Limb (tissue), 2 donors: ENCODE data around the gene CELF4.

Experiments
- DNase-seq, 2 donors: peaks; one replicate each; pipeline ENCODE4 v3.0.0-alpha.2; 2016; ENCODE audit errors: extremely low spot score in 2 of 2

The CELF4 gene

GRCh38 chr18:37574113-37574512, 8.5 kb upstream of the CELF4 start:
- DNase-seq: no peak

- no peak for DNase-seq
These were observed 7.1 kb upstream of the CELF4 start for GRCh38 chr18:37572736-37573135.

DNA sequence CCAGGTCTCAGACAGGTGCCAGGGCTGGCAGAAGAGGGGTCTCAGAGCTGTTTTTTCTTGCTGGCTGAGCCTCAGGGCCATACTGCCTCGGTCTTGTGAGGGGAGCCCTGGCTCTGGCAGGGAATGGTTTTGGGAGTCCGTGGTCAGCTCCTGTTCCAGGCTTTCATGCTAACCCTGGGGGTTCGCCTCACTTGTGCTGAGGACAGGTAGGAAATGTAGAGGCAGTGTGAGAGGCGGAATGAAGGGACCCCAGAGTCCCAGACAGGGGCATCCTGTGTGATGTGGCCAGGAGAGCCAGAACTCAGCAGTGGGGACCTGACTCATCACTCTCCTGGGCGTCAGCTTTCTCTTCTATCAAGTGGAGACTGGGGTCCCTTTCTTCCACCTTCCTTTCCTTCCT, 5.7 kb upstream of the CELF4 start:
- no peak for DNase-seq

GRCh38 chr18:37570336-37570930, 4.8 kb upstream of the CELF4 start:
- no peak for DNase-seq

- DNase-seq: no peak
These were observed 3.1 kb upstream of the CELF4 start for GRCh38 chr18:37568671-37569070.

DNA sequence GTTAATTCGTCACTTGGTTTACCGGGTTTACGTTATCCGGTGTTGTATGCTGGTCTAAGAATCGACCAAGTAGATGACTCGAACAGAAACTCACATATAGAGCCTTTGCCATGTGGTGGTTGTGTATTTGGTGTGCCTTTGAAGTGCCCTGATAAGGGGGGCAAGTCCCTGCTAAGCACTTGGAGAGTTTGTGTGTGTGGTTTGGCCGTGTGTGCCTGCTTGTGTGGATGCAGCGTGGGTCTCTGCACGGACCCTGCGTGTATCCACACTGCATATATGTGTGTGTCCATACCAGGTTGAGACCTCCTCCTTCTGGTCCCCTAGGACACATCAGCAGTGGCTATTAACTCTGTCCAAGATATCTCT, 2.4 kb upstream of the CELF4 start:
- DNase-seq: no peak

GRCh38 chr18:37567061-37567993, 1.7 kb upstream of the CELF4 start:
- no peak for DNase-seq

- no peak for DNase-seq
These were observed 972 bp upstream of the CELF4 start for GRCh38 chr18:37566479-37567060.

DNA sequence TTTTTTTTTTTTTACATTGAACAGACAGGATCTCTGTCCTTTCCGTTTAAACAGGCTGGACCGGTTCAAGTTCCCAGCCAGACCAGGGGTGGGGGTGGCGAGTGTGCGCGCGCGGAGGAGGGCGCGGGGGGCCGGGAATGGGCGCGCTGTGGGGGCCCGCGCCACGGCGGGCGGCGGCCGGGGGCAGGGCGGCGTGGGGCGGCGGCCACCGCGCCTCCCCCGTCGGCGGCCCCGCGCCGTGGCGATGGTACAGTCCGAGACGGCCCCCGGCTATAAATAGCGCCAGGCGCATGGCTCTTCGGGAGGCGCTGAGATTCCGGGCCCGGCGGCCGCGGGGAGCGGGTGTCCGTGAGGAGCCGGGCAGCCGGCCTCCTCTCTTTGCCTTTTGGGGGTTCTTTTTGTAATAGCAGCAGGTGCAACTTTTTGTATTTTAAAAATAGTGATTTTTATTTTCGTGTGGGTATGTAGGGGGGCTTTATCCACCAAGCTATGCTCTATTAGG, 430 bp upstream of the CELF4 start:
- DNase-seq: peak in 1 of 2 donors; percentile 88

GRCh38 chr18:37564711-37565100, 892 bp downstream of the CELF4 start:
- peak; percentile 58 to 87 for DNase-seq

DNA sequence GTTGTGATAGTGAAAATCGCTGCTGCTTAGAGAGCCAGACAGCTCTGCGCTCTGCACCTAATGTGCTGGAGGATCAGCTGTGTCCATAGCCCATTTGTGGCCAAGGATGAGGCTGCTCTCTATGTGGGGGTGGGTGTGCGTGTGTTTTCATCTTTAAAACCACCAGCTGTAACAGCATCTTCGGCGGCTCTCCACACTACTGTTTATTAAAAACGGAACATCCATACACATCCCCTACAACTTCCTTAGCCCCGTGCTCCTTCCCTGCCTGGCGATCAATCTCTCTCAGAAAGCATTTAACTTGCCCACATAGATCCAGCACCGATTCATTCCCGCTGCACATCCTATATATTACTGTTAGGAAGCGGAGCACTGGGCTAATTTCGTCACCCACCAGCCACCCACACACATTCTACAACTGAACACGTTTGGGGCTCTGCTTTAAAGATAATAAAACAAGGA, 1.6 kb downstream of the CELF4 start:
- no peak for DNase-seq

- DNase-seq: no peak
These were observed 3.6 kb downstream of the CELF4 start for GRCh38 chr18:37561986-37562385.

DNA sequence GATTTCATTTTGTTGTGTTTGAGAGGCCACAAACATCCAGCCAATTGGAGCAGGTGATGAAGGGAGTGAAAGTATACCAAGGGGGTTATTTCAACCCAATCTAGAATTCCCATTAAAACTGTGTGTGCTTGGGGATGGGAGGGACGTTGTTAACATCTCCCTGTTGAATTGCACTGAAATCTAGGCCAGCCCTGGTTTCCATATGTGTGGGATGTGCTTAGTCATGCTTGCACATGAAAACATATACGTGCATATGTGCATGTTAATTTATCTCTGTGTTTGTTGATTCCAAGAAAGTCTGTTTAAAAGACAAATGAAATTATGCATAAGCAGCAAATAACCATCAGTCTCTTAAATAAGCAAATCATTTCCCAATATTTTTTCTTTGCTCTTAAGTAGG, 5.6 kb downstream of the CELF4 start:
- DNase-seq: no peak

GRCh38 chr18:37559194-37559593, 6.4 kb downstream of the CELF4 start:
- DNase-seq: no peak

DNA sequence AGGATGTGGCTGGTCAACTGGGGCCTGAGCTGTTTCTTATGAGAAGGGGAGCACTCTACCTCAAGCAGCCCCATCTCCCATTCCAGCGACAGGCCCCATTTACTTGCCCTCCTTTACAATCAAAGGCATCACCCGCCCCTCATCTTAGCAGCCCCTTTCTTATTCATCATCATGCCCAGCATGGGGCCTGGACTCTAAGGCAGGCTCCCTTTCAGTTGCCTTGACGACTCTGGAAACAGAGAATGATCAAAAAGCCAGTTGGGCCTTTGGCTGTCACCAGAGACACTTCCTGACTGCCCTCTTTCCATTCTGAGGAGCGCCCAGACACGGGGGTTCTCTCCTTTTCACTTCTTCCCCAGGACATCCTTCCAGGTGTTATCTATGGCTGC, 11.2 kb downstream of the CELF4 start:
- no peak for DNase-seq

DNA sequence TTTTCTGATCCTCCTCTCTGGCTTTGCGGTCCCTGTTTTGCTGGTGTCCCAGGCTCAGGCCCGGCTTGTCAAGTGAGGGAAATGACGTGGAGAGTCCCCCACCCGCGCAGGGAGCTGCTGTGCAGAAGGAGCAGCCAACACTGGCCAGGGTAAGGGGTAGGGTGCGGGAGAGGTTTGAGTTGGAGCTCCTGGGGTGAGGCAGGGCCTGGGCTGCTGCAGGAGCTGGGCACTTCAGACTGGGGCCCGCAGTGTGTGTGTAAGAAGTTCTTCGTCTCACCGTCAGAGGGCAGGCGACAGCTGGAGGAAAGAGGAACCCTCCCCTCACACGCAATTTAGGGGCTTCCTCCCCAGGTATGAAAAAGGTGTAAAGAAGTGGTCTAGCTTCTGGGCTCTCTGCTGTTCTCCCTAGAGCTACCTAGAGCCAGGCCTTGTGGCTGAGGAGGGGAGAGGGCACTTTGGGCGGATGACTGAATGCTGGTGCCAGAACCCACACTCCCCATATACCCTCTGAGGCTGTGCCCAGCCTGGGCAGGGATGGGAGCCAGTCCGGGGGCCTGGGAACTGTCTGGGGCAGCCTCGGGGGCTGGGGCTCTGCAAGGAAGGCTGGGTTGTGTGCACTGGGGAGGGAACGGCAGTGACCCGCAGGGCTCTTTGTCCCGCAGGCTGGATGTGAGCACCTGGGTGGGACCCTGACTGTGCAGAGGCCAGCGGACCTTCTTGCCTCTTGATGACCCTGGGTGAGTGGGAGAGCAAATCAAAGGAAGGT, 11.8 kb downstream of the CELF4 start:
- no peak for DNase-seq

DNA sequence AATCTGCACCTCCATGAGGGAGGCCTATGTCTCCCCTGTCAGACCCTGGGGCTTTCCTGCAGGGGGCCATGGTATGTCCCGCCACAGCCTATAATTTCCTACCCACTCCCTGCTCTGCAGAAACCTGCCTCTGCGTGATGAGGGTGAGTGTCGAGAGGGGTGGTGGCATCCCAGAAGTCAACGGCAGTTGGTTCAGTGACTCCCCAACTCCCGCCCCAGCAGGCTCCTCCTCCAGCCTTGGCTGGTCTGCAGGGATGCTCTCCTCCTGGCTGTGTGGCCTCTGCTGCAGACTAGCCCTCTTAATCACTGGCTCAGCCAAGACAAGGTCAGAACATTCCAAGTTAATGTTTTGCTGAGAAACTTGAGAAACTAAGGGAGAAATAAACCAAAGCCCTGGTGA, 13.3 kb downstream of the CELF4 start:
- no peak for DNase-seq

- no peak for DNase-seq
These were observed 13.8 kb downstream of the CELF4 start for GRCh38 chr18:37551846-37552245.

DNA sequence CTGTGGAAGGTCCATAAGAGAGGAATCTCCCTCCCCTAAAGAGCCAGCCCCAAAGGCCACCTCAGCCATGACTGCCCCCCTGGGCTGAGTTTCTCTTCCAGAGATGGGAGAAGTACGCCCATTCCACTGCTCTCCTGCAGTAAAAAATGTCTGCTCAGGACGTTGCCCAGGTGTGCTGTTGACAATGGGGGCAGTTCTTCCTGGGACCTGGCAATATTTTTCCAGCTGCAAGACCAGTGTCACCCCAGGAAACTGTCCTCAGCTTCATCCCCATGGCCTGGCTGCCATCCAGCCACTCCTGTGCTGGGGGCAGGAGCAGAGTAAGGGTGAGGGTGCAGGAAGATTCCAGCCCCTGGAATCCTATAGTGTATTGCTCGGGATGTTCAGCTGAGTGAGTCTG, 14.3 kb downstream of the CELF4 start:
- DNase-seq: no peak

DNA sequence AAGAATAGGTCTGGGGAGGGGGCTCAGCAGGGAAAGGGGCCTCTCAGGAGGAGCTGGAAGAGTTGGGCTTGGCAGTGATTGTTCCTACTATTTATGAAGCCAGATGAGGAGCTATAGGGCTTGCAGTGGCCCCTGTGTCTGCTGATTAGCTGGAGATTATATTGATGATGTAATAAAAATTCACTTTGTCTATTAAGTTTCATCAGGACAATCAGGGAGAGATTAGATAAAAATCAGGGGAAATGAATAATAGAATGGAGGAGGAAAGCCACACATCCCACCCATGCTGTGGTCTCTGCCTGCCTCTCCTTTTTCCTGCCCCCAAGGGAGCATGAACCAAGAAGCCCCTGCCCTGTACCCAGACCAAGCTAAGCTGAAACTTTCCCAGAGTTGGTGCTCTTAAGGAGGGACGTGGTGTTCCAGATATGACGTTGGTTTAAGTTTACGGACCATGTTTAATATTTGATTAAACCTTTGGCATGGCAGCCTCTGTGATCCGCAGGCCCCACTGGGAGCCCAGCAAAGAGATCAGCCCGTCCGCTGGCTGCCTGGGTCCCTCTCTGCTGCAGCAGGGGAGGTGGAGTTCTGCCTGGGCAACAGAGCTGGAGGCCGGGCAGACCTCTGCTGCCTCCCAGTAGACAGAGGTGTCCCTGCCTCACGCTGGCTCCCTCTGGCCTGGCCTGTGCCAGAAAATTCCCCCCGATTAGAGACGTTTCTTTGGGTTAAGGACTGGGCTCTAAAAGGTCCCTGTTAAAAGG, 15.3 kb downstream of the CELF4 start:
- no peak for DNase-seq

DNA sequence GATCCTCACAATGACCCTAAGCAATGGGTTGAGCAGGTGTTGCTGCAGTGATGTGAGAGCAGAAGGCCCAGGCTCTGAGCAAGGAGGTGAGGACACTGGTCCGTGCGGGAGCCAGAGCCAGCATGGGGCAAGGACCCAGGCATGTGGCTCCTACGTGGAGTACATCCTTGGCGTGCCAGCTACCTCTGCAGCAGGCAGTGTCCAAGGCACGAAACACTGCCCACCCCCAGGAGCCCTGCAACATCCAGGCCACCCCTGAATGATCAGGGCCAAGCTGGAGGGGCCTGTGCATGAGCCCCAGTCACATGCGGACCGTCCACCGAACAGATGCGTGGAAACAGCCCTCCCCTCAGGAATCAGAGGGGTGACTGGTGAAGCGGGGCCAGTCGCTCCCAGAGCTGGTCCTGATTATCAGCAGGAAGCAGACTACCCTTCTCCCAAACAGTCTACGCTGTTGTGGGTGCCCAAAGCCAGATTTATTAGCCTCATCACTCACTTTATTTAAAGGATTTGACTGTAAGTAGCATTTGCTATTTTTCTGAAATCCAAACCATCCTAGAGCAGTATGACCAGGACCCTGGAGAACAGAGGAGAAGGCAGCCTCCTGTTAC, 16.8 kb downstream of the CELF4 start:
- no peak for DNase-seq
